ENCODE results near the gene KIAA1958. TPM values are rescaled to one million over a fixed set of nuclear protein-coding genes. Genes with fewer than 3 reads are reported as not detected.

The KIAA1958 gene
- total RNA-seq, 6 experiments from 2014 or later, result 3.5 to 9.7 (median 4.5) TPM

GRCh38 chr9:112699230-112699629, 212.6 kb downstream of the KIAA1958 start:
- peaks cover 22% of the 10 kb centered on the region for H3K36me3 Mint-ChIP-seq (ENCODE audit: low read depth)
- TF ChIP-seq CTCF (IDR thresholded peaks at IDR 0.05), result no peak
- H3K4me3 Mint-ChIP-seq, result no peak overlapping the region
- H3K27ac Mint-ChIP-seq, result no peak overlapping the region
- no peaks in the 10 kb centered on the region for H3K4me1 Mint-ChIP-seq (ENCODE audit: low read depth)
- H3K27me3 Mint-ChIP-seq (ENCODE audit: insufficient read depth), result no peaks in the 10 kb centered on the region
- DNase-seq, result no peak
- no peaks in the 10 kb centered on the region for H3K9me3 Mint-ChIP-seq

GRCh38 chr9:112700085-112700484, 213.5 kb downstream of the KIAA1958 start:
- no peak for DNase-seq
- TF ChIP-seq CTCF (IDR thresholded peaks at IDR 0.05), result no peak
- Mint-ChIP-seq H3K27me3 (ENCODE audit: insufficient read depth) (no peaks in the 10 kb centered on the region), H3K36me3 (ENCODE audit: low read depth) (peaks cover 22% of the 10 kb centered on the region), H3K4me3 (no peak overlapping the region), H3K9me3 (no peaks in the 10 kb centered on the region), H3K27ac (no peak overlapping the region), H3K4me1 (ENCODE audit: low read depth) (no peaks in the 10 kb centered on the region)

- Mint-ChIP-seq H3K4me1 (ENCODE audit: low read depth) (peaks cover 12% of the 10 kb centered on the region; the same call in 1 of the 2 replicates), H3K4me3 (no peak overlapping the region), H3K9me3 (no peaks in the 10 kb centered on the region), H3K27ac (no peak overlapping the region), H3K36me3 (ENCODE audit: low read depth) (peaks cover 4% of the 10 kb centered on the region; the same call in 1 of the 2 replicates), H3K27me3 (ENCODE audit: insufficient read depth) (no peaks in the 10 kb centered on the region)
- TF ChIP-seq CTCF (IDR thresholded peaks at IDR 0.05), result no peak
- DNase-seq, result no peak
Measured at GRCh38 chr9:112703304-112703703, 216.7 kb downstream of the KIAA1958 start.

- peak; percentile 9 for DNase-seq
- H3K4me1 Mint-ChIP-seq (ENCODE audit: low read depth), result peaks cover 13% of the 10 kb centered on the region; the same call in 1 of the 2 replicates
- TF ChIP-seq CTCF (IDR thresholded peaks at IDR 0.05), result peak; percentile 65
- H3K4me3 Mint-ChIP-seq, result no peak overlapping the region
- no peak overlapping the region for H3K27ac Mint-ChIP-seq
- H3K36me3 Mint-ChIP-seq (ENCODE audit: low read depth), result no peaks in the 10 kb centered on the region; the same call in 1 of the 2 replicates
- H3K9me3 Mint-ChIP-seq, result no peaks in the 10 kb centered on the region
- no peaks in the 10 kb centered on the region for H3K27me3 Mint-ChIP-seq (ENCODE audit: insufficient read depth)
Measured at GRCh38 chr9:112705768-112706427, 219.3 kb downstream of the KIAA1958 start.

GRCh38 chr9:112711050-112711689, 224.5 kb downstream of the KIAA1958 start:
- H3K4me1 Mint-ChIP-seq (ENCODE audit: low read depth), result peaks cover 19% of the 10 kb centered on the region; the same call in 1 of the 2 replicates
- no peaks in the 10 kb centered on the region for H3K9me3 Mint-ChIP-seq
- H3K27ac Mint-ChIP-seq, result no peak overlapping the region
- H3K36me3 Mint-ChIP-seq (ENCODE audit: low read depth), result peaks cover 11% of the 10 kb centered on the region
- no peaks in the 10 kb centered on the region for H3K27me3 Mint-ChIP-seq (ENCODE audit: insufficient read depth)
- DNase-seq, result peak; percentile 51
- no peak overlapping the region for H3K4me3 Mint-ChIP-seq
- peak; percentile 81 for TF ChIP-seq CTCF (IDR thresholded peaks at IDR 0.05)

Data from HFFc6 (cell line).